Measurements from ENCODE around the gene NT5C3A.
A peak's percentile ranks its signal among the peaks of the same experiment; 100 is the strongest.

Gene NT5C3A

DNA sequence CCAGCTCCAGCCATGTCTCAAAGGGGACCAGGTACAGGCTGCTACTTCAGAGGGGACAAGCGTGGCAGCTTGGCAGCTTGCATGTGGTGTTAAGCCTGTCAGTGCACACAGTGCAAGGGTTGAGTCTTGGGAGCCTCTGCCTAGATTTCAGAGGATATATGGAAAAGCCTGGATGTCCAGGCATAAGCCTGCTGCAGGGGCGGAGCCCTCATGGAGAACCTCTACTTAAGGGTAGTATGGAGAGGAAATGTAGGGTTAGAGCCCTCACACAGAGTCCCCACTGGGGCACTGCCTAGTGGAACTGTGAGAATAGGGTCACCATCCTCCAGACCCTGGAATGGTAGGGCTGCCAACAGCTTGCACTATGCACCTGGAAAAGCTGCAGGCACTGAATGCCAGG lies 7.7 kb upstream of the NT5C3A start:
- no peak for DNase-seq (ENCODE audit: low spot score)
- no peak overlapping the region for H3K27ac ChIP-seq
- ChIA-PET CTCF (interaction anchor here (0.6 kb wide), 1 partner anchor 17 kb away, joined by 3 read pairs; no protein-coding TSS in a partner anchor), POLR2A (ENCODE audit: low non-redundant PET) (no interaction called here)
- TF ChIP-seq CTCF (conservative IDR thresholded peaks at IDR 0.05; ENCODE audit: low read depth): no peak

DNA sequence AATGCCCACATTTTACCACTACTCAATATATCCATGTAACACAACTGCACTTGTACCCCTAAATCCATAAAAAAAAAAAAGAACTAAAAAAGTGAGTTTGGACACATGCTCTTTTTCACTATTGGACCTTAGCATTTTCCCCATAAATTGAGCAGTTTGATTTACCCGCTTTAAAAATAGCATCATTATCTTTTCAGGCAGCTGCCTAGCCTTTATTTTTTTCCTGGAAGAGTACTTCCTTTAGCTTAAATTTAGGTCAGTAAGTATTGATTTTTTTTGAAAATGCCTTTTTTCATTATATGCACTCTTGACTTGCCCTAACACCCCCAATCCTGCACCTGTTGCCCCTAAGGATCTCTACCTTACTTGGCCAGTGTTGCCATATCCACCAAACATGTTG lies 5.3 kb upstream of the NT5C3A start:
- no peak for TF ChIP-seq CTCF (conservative IDR thresholded peaks at IDR 0.05; ENCODE audit: low read depth)
- DNase-seq (ENCODE audit: low spot score): no peak
- CTCF ChIA-PET: no interaction called here
- no peak overlapping the region for H3K27ac ChIP-seq
- POLR2A ChIA-PET (ENCODE audit: low non-redundant PET): no interaction called here

- no peak for TF ChIP-seq CTCF (conservative IDR thresholded peaks at IDR 0.05; ENCODE audit: low read depth)
- no peak overlapping the region for H3K27ac ChIP-seq
- ChIA-PET POLR2A (ENCODE audit: low non-redundant PET) (no interaction called here), CTCF (no interaction called here)
- DNase-seq (ENCODE audit: low spot score): no peak
Observed at GRCh38 chr7:33066771-33067170, 4.2 kb upstream of the NT5C3A start.

GRCh38 chr7:33065981-33066380 lies 3.4 kb upstream of the NT5C3A start:
- TF ChIP-seq CTCF (conservative IDR thresholded peaks at IDR 0.05; ENCODE audit: low read depth): no peak
- POLR2A ChIA-PET (ENCODE audit: low non-redundant PET): no interaction called here
- H3K27ac ChIP-seq: no peak overlapping the region
- CTCF ChIA-PET: no interaction called here
- DNase-seq (ENCODE audit: low spot score): no peak

- TF ChIP-seq CTCF (conservative IDR thresholded peaks at IDR 0.05; ENCODE audit: low read depth): no peak
- POLR2A ChIA-PET (ENCODE audit: low non-redundant PET): interaction anchor here (0.5 to 1.3 kb wide), 2 partner anchors 20 to 174 kb away, joined by 3 to 5 read pairs; no protein-coding TSS in a partner anchor
- H3K27ac ChIP-seq: peak overlapping the region; percentile 95
- CTCF ChIA-PET: interaction anchor here (0.6 kb wide), 1 partner anchor 20 kb away, joined by 3 read pairs; no protein-coding TSS in a partner anchor
- peak; percentile 97 for DNase-seq (ENCODE audit: low spot score)
Observed at GRCh38 chr7:33062782-33063443, 337 bp upstream of the NT5C3A start.

- DNase-seq (ENCODE audit: low spot score): no peak
- CTCF ChIA-PET: interaction anchor here (1.2 kb wide), 2 partner anchors 9 to 47 kb away, joined by 3 read pairs; no protein-coding TSS in a partner anchor
- H3K27ac ChIP-seq: peak overlapping the region; percentile 95
- POLR2A ChIA-PET (ENCODE audit: low non-redundant PET): no interaction called here
- no peak for TF ChIP-seq CTCF (conservative IDR thresholded peaks at IDR 0.05; ENCODE audit: low read depth)
Observed at GRCh38 chr7:33061282-33061937, 1.2 kb downstream of the NT5C3A start.

Measured in RWPE1 (cell line).